SK-N-DZ (cell line): ENCODE measurements around the gene ZDHHC14.
A peak's percentile ranks its signal among the peaks of the same experiment; 100 is the strongest.
"Not testable (repeated sequence)": the region's sequence is repeated elsewhere in the genome, so short reads cannot be mapped to it uniquely, and the experiment has no call there.

Source experiments
- DNase-seq: peaks from one replicate; pipeline ENCODE4 v3.0.0-alpha.2; 2015; ENCODE audit warnings: low spot score

Gene ZDHHC14

GRCh38 chr6:157380458-157380778 lies 572 bp upstream of the ZDHHC14 start:
- peak; percentile 29 for DNase-seq

DNA sequence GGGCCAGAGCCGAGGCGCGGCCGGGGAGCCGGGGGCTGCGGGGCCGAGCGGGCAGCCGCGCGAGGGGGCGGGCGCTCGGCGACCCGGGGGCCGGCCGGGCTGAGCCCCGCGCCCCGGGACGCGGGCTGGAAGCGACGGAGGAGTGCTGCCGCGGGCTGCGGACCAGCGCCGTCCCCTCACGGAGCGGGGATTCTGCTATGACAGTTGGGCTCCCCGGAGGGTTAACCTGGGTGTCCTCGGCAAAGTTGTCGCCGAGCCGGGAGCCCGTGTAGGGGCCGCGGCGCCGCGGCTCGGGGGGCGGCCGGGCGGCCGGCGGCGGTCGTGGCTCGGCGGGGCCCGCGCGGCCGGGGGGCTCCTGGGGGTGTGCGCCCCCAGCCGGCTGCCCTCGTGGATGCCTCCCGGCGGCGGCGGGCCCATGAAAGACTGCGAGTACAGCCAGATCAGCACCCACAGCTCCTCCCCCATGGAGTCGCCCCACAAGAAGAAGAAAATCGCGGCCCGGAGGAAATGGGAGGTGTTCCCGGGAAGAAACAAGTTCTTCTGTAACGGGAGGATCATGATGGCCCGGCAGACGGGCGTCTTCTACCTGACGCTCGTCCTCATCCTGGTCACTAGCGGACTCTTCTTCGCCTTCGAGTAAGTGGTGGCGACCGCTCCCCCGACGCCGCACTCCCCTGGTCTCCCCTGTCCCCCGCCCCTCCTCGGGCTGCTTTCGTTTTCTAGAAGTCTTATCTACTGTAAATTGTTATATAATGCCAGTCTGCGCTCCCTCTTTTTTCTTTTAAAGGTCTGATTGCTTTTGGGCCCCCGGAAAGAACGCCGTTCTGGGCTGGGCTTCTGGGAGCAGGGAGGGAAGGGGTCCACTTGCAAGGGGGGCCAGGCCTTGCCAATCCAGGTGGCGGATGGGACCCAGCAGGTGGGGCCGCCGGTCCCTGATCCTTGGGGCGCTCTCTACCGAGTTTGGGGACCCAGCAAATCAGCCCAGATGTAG lies 936 bp downstream of the ZDHHC14 start:
- DNase-seq, result peak; percentile 49

GRCh38 chr6:157382821-157383220 lies 1.8 kb downstream of the ZDHHC14 start:
- no peak for DNase-seq

GRCh38 chr6:157383471-157383870 lies 2.5 kb downstream of the ZDHHC14 start:
- DNase-seq, result no peak

- not testable (repeated sequence) for DNase-seq
These were observed 4.0 kb downstream of the ZDHHC14 start for GRCh38 chr6:157384962-157385361.

DNA sequence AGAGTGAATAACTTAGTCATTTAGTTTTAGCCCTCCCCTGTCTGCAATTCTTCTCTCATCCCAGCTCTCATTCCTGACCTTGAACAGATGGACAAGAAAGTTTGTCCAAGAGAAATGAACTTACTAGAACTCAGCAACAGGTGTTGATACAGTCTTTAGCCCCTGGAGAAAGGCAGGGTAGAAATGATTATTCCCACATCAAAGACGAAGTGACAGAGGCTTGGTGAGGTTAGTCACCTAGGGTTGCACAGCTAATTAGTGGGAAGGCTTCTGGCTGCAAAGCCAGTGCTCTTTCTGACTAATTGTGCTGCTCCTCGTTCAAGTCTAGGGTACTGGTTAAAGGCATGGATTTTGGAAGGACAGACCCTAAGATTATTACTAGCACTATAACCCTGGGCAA lies 4.5 kb downstream of the ZDHHC14 start:
- DNase-seq, result no peak

GRCh38 chr6:157386023-157386422 lies 5.0 kb downstream of the ZDHHC14 start:
- no peak for DNase-seq

DNA sequence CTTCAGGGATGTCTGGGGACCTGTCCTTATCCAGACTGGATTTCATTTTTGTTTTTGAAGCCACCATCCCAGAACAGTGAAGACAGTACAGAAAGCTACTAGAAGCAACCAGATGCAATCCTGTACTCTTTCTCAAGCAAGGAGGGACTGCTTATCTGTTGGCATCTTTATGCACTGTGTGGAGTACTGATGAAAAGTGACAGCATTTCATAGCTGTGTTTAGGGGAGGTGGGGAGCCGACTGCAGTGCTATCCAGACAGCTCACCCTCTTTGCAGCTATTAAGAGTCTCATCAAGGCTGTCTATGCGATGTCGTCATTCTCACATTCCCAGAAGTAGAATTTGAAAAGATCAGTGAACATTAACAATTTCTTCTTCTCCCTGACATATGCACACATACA lies 5.5 kb downstream of the ZDHHC14 start:
- peak; percentile 49 for DNase-seq

- no peak for DNase-seq
These were observed 7.9 kb downstream of the ZDHHC14 start for GRCh38 chr6:157388924-157389323.

- no peak for DNase-seq
These were observed 9.5 kb downstream of the ZDHHC14 start for GRCh38 chr6:157390273-157391060.

GRCh38 chr6:157392927-157393668 lies 12.1 kb downstream of the ZDHHC14 start:
- no peak for DNase-seq

DNA sequence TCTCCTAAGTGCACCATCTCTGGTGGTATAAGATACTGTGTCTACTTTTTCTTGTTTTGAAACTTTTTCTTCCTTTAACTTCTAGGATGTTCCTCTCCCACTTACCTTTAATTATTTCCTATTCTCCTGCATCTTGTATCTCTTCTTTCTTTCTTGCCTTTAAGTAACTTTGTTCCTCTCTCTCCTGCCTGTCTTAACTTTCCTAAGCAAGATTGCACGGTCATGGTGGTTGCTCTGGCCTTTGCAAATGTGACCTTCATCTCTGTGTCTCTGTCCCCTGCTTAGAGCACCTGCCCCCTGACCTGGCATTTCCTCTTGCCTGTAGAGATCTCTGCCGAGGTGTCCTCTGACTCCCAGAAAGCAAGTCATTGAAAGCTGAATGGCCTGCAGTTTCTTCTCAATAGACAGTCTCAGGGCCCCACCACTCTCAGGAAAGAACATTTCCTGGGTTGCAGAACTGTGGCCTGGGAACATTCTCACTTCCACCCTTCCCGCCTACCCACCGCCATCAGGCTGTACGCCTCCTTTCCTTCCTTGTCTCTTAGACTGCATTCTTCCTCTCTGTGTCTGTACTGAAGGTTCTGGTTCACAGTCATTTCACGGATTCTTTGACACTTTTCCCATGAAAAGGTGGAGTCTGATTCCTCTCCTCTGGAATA lies 12.8 kb downstream of the ZDHHC14 start:
- no peak for DNase-seq

- not testable (repeated sequence) for DNase-seq
These were observed 14.2 kb downstream of the ZDHHC14 start for GRCh38 chr6:157395199-157395598.

DNA sequence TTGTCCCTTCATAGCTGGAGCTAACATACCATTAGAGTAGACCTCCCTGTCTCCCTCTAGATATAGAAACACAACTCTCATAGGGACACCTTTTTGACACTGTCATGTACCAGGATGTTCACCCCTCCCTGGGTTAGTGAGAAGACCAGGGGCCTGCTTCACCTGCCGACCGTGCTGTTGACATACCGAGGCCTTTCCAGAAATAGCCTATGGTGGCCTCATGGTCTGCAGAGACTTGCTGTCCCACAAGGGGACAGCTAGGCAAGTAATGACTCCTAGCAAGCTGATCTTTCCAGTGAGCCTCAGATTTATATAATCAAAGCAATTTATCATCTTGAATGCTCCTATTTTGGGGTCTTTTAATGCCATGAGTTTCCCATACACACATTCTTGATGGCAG lies 15.0 kb downstream of the ZDHHC14 start:
- DNase-seq, result no peak

DNA sequence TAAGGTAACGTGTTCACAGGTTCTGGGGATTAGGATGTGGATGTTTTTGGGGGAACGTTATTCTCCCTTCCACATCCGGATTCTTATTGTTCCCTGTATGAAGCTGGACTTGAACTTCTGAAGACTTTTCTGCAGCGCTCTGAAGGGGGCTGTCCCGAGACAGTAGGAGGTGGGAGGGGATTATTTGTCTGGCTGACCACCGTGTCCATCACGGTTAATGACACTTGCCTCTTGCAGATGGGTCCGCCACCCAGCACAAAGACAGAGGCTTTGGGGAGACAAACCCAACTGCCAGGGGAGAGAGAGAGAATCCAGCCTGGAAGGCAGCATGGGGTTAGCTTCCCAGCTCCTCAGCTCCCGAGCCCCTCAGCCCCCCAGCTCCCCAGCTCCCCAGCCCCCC lies 16.7 kb downstream of the ZDHHC14 start:
- no peak for DNase-seq

DNA sequence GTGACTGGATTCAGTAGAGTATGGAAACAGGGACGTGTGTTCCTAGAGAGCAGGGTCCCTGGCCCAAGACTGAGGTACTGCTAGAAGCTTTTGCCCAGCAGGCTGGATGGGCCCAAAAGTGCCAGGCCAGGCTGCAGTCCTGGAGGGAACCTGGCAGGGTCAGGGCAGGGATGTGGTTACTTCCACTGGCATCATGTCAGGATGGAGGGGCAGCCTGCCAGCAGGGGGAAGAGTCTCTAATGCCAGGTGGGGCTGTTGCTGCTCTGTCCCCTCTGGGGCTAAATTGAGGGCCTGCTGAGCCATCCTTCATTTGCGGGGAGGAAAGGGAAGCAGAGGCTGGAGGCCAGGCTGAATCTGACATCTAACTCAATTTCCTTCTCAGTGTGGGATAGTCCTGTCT lies 17.2 kb downstream of the ZDHHC14 start:
- no peak for DNase-seq

DNA sequence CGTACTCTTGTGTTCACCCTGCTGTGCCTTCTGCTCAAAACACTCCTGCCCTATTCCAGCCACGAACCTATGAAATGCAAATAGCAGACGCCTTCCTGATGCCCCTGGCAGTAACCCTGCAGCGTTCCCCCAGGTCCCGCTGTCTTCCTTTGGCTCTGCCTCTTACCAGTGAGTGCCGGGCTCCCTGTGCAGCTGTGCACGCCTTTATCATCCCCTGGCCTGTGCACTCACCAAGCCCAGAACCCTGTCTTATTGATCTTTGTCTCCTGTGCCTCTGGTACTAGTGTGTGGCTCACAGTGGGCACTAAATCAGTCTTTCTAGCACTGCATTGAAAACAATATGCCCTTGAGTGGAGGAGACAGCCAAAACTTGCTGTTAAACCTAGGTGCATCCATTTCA lies 19.7 kb downstream of the ZDHHC14 start:
- no peak for DNase-seq

DNA sequence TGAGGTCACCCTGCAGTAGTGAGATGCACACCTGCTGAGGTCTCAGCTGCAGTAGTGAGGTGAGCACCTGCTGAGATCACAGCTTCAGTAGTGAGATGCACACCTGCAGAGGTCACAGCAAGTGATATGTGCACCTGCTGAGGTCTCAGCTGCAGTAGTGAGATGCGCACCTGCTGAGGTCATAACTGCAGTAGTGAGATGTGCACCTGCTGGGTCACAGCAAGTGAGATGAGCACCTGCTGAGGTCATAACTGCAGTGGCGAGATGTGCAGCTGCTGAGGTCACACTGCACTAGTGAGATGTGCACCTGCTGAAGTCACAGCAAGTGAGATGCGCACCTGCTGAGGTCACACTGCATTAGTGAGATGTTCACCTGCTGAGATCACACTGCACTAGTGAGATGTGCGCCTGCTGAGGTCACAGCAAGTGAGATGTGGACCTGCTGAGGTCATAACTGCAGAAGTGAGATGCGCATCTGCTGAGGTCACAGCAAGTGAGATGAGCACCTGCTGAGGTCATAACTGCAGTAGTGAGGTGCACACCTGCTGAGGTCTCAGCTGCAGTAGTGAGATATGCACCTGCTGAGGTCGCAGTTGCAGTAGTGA lies 20.8 kb downstream of the ZDHHC14 start:
- no peak for DNase-seq

DNA sequence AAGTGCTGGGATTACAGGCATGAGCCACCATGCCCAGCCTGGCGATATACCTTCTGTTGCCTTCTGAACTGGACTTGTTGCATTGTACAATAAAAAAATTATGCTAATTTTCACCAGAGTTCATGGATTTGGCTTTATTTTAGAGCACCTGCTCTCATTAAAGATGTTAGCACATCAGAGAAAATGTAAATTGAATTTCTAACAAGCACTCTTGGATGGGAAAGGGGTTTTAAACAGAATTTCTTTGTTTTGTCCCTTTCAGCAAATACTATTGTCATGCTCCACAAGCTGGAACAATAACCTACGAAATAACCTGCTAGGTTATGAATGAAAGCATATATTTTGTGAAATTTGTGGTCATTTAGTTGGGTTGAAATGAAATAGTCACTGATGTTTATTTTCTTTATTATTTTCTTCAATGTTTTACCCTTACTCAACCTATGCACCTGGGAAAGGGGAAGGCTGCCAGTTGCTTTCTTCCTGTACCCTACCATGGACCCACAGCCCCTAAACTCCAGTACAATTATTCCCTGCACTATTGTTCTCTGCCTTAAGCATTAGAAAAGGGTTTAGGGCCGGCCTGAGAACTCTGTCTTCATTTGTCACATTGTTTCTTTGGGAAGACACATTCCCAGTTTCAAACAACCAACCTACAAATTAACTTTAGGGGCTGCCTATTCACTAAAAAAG lies 22.2 kb downstream of the ZDHHC14 start:
- no peak for DNase-seq

- DNase-seq, result no peak
These were observed 22.7 kb downstream of the ZDHHC14 start for GRCh38 chr6:157403686-157404051.

GRCh38 chr6:157405986-157406385 lies 25.0 kb downstream of the ZDHHC14 start:
- no peak for DNase-seq
